ENCODE results near the gene PP2D1. TPM values are rescaled to one million over a fixed set of nuclear protein-coding genes. Genes with fewer than 3 reads are reported as not detected.

The PP2D1 gene
- total and polyA plus RNA-seq, 2 of the 8 experiments (the other 6 are each of a cell fraction or from before 2014, with no cell fraction given): not detected

DNA sequence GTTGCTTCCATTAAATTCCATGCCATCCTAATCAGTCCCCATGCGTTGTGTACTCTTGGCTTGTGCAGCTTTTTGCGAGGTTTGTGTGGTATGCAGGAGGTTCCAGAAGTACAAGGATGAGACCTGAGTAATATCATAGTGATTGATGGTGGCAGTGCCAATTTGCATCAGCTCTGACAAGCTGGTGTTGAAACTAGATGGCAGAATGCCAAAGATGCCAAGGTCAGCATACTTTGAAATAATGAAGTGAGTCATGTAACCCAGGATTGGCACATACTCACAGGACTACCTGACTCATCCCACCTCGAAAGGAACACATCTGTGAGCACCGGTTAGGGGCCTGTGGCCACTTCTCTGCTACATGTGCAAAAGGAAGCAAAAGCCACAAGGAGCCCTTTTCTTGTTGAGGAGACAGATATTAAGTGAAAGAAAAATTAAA is 42.5 kb upstream of the PP2D1 start:
- H2BK12ac ChIP-seq (ENCODE audit: low read depth, low read length): no peak overlapping the region
- no peaks in the 10 kb centered on the region for H3K9me3 ChIP-seq (ENCODE audit: insufficient read depth in 2 of 2, low read depth in 1 of 2, low read length in 1 of 2)
- POLR2A ChIA-PET (ENCODE audit: partially characterized antibody): no interaction called here
- H3K56ac ChIP-seq (replicated peaks; ENCODE audit: insufficient read length, low read depth, low read length): no peak overlapping the region
- no peak overlapping the region for H4K5ac ChIP-seq (ENCODE audit: insufficient read length, low read depth, low read length)
- H2AFZ ChIP-seq (ENCODE audit: low read length): no peak overlapping the region
- H2BK20ac ChIP-seq (ENCODE audit: low read length): no peak overlapping the region
- no peaks in the 10 kb centered on the region for H3K36me3 ChIP-seq (ENCODE audit: control insufficient read depth in 2 of 4, insufficient read depth in 4 of 4, low read length in 3 of 4)
- no peak overlapping the region for H2AK5ac ChIP-seq (ENCODE audit: low read depth, low read length)
- H3K23ac ChIP-seq (ENCODE audit: insufficient read length): no peak overlapping the region
- H3K9ac ChIP-seq (replicated peaks in 1 of 4; ENCODE audit: extremely low read depth in 1 of 4, low read depth in 3 of 4, low read length in 3 of 4): no peak overlapping the region
- H4K91ac ChIP-seq (replicated peaks; ENCODE audit: insufficient read length, low read length): no peak overlapping the region
- peaks cover 0 to 2% (median 0%) of the 10 kb centered on the region in 4 experiments; a peak in 1 of 7 replicates for H3K4me1 ChIP-seq (replicated peaks in 1 of 4; ENCODE audit: control insufficient read depth in 3 of 4, insufficient read depth in 4 of 4, low read length in 3 of 4)
- no peak overlapping the region for H3K18ac ChIP-seq (ENCODE audit: extremely low read depth, low read length)
- no peak overlapping the region for H2BK120ac ChIP-seq (replicated peaks; ENCODE audit: low read depth, low read length)
- no peak overlapping the region for H2BK15ac ChIP-seq (ENCODE audit: low read length)
- H2BK5ac ChIP-seq (ENCODE audit: low read depth, low read length): no peak overlapping the region
- no peaks in the 10 kb centered on the region for H3K79me1 ChIP-seq (ENCODE audit: low read depth, low read length)
- no peak overlapping the region for H3K4me2 ChIP-seq (ENCODE audit: insufficient read depth in 1 of 2, low read depth in 2 of 2, low read length in 2 of 2)
- H3K23me2 ChIP-seq (ENCODE audit: low read depth, low read length): peaks cover 2% of the 10 kb centered on the region; the same call in 1 of the 2 replicates
- no peak overlapping the region for H4K8ac ChIP-seq (ENCODE audit: extremely low read depth, insufficient read depth, low read length)
- no peak for FAIRE-seq
- 86% methylated on average over 4 of the region's 4 CpGs; no CpG with 5 or more reads in 1 of the 2 experiments for WGBS, 2 experiments (ENCODE audit: extremely low coverage in 1 of 2, insufficient coverage in 1 of 2, insufficient read length in 1 of 2, insufficient replicate concordance in 2 of 2, low coverage in 1 of 2, low lambda C conversion rate in 2 of 2, missing lambda C conversion rate in 1 of 2)
- CTCF ChIA-PET (ENCODE audit: partially characterized antibody): interaction anchor here (1.5 kb wide), 1 partner anchor 116 kb away, joined by 3 read pairs; no protein-coding TSS in a partner anchor
- TF ChIP-seq EP300 (IDR thresholded peaks at IDR 0.05; ENCODE audit: borderline replicate concordance in 1 of 2, low read depth in 2 of 2, low read length in 2 of 2): no peak
- no peak for DNase-seq (ENCODE audit: low read depth in 1 of 2, low spot score in 2 of 2)
- no peak overlapping the region for H3K4ac ChIP-seq (replicated peaks; ENCODE audit: insufficient read length, low read depth, low read length)
- no peak overlapping the region for H3K27ac ChIP-seq (ENCODE audit: low read depth, low read length)
- no peaks in the 10 kb centered on the region for H3K27me3 ChIP-seq (replicated peaks in 1 of 4; ENCODE audit: control insufficient read depth in 3 of 4, extremely low read depth in 1 of 4, insufficient read depth in 3 of 4, low read length in 3 of 4)
- no peaks in the 10 kb centered on the region for H3K79me2 ChIP-seq (ENCODE audit: control insufficient read depth in 1 of 2, insufficient read depth in 2 of 2, low read length in 2 of 2)
- no peak overlapping the region for H3K4me3 ChIP-seq (ENCODE audit: extremely low read depth in 1 of 4, insufficient read depth in 2 of 4, low read depth in 3 of 4, low read length in 4 of 4)
- H4K20me1 ChIP-seq (replicated peaks in 1 of 2; ENCODE audit: control insufficient read depth in 1 of 2, insufficient read depth in 2 of 2, low read length in 2 of 2): no peaks in the 10 kb centered on the region
- H3K14ac ChIP-seq (ENCODE audit: insufficient read length): no peak overlapping the region

Measured in H1 (cell line).